WTC11 (cell line): ENCODE data around the gene RSPRY1. TPM values are rescaled to one million over a fixed set of nuclear protein-coding genes. Genes with fewer than 3 reads are reported as not detected.

Experiments
- ATAC-seq: fragments of 200-7000 bp; cut with Tn5 transposase; 2 replicates; pipeline ENCODE4 v1.10.0; 2021; ENCODE audit warnings: mild to moderate bottlenecking, moderate library complexity
- CTCF ChIA-PET: fragments of 300-600 bp; sonication (Branson Sonifier 250); formaldehyde crosslinking; loops from one replicate; lab custom pipeline; 2021; ENCODE audit warnings: antibody characterized with exemption; lab: Charles Lee
- POLR2A ChIA-PET: fragments of 350-600 bp; sonication (Branson Sonifier 250); formaldehyde crosslinking; loops from one replicate; lab custom pipeline; 2021; ENCODE audit warnings: antibody characterized with exemption; lab: Charles Lee
- DNase-seq: peaks from one replicate; pipeline ENCODE4 v3.0.0; 2021; ENCODE audit warnings: low spot score
- H3K27ac Mint-ChIP-seq: 2 replicates; pipeline ENCODE4 v1.8.0; 2021; ENCODE audit warnings: mixed read lengths
- H3K27me3 Mint-ChIP-seq: 2 replicates; pipeline ENCODE4 v1.8.0; 2021; ENCODE audit warnings: low read depth, mild to moderate bottlenecking, moderate library complexity, mixed read lengths
- H3K36me3 Mint-ChIP-seq: 2 replicates; pipeline ENCODE4 v1.8.0; 2021; ENCODE audit warnings: mixed read lengths
- H3K4me1 Mint-ChIP-seq: 2 replicates; pipeline ENCODE4 v1.8.0; 2022; ENCODE audit warnings: mixed read lengths
- H3K4me3 Mint-ChIP-seq: 2 replicates; pipeline ENCODE4 v1.8.0; 2021; ENCODE audit warnings: mild to moderate bottlenecking, moderate library complexity, mixed read lengths
- H3K9me3 Mint-ChIP-seq: 2 replicates; pipeline ENCODE4 v1.8.0; 2021; ENCODE audit warnings: mixed read lengths
- EMX1 ChIP-seq: fragments of 250-450 bp; sonication (Bioruptor Pico); IDR thresholded peaks from 2 replicates; pipeline ENCODE4 v1.8.0; 2021; ENCODE audit warnings: mild to moderate bottlenecking
- ESRRA ChIP-seq: sonication (generic); formaldehyde crosslinking; IDR thresholded peaks from 2 replicates; pipeline ENCODE4 v1.8.1; 2022; ENCODE audit warnings: mild to moderate bottlenecking, missing genetic modification reagents, borderline replicate concordance
- ETV6 ChIP-seq: sonication (generic); formaldehyde crosslinking; IDR thresholded peaks from 2 replicates; pipeline ENCODE4 v1.8.1; 2022; ENCODE audit warnings: mild to moderate bottlenecking, missing genetic modification reagents
- FOXP1 ChIP-seq: sonication (generic); formaldehyde crosslinking; IDR thresholded peaks from 2 replicates; pipeline ENCODE4 v1.8.0; 2022; ENCODE audit warnings: missing genetic modification reagents, mild to moderate bottlenecking, moderate library complexity, borderline replicate concordance
- GABPB1 ChIP-seq: sonication (generic); formaldehyde crosslinking; IDR thresholded peaks from 2 replicates; pipeline ENCODE4 v1.8.1; 2023; ENCODE audit warnings: mild to moderate bottlenecking, missing genetic modification reagents
- GRHL2 ChIP-seq: fragments of 250-450 bp; sonication (Bioruptor Pico); IDR thresholded peaks from 2 replicates; pipeline ENCODE4 v1.8.0; 2022; ENCODE audit warnings: mild to moderate bottlenecking, moderate library complexity; ENCODE audit not compliant: insufficient replicate concordance, severe bottlenecking
- GTF2I ChIP-seq: fragments of 250-450 bp; sonication (Bioruptor Pico); conservative IDR thresholded peaks from 2 replicates; pipeline ENCODE4 v1.4.0; 2021; ENCODE audit warnings: mild to moderate bottlenecking
- HMGA2 ChIP-seq: fragments of 250-450 bp; sonication (Bioruptor Pico); IDR thresholded peaks from 2 replicates; pipeline ENCODE4 v1.4.0; 2021; ENCODE audit warnings: mild to moderate bottlenecking, moderate library complexity
- JAZF1 ChIP-seq: fragments of 250-450 bp; sonication (Bioruptor Pico); IDR thresholded peaks from 2 replicates; pipeline ENCODE4 v1.9.0; 2021; ENCODE audit warnings: moderate library complexity, mild to moderate bottlenecking, inconsistent platforms
- JUN ChIP-seq: sonication (generic); formaldehyde crosslinking; IDR thresholded peaks from 2 replicates; pipeline ENCODE4 v1.8.0; 2023; ENCODE audit warnings: mild to moderate bottlenecking, missing genetic modification reagents
- MYBL2 ChIP-seq: sonication (generic); formaldehyde crosslinking; IDR thresholded peaks from 2 replicates; pipeline ENCODE4 v1.8.1; 2023; ENCODE audit warnings: mild to moderate bottlenecking, moderate library complexity, missing genetic modification reagents
- NFYB ChIP-seq: sonication (generic); formaldehyde crosslinking; conservative IDR thresholded peaks from 2 replicates; pipeline ENCODE4 v1.8.0; 2022; ENCODE audit warnings: low read depth, missing genetic modification reagents
- NR2C2 ChIP-seq: sonication (generic); formaldehyde crosslinking; IDR thresholded peaks from 2 replicates; pipeline ENCODE4 v1.8.0; 2022; ENCODE audit warnings: mild to moderate bottlenecking, missing genetic modification reagents
- RORB ChIP-seq: fragments of 250-450 bp; sonication (Bioruptor Pico); IDR thresholded peaks from 2 replicates; pipeline ENCODE4 v1.9.0; 2021; ENCODE audit warnings: mild to moderate bottlenecking
- SMAD4 ChIP-seq: sonication (generic); formaldehyde crosslinking; IDR thresholded peaks from 2 replicates; pipeline ENCODE4 v1.8.0; 2022; ENCODE audit warnings: mild to moderate bottlenecking, missing genetic modification reagents
- SOX15 ChIP-seq: fragments of 250-450 bp; sonication (Bioruptor Pico); IDR thresholded peaks from 2 replicates; pipeline ENCODE4 v1.9.0; 2021; ENCODE audit warnings: mild to moderate bottlenecking
- TEAD1 ChIP-seq: sonication (generic); formaldehyde crosslinking; IDR thresholded peaks from 2 replicates; pipeline ENCODE4 v1.8.0; 2022; ENCODE audit warnings: mild to moderate bottlenecking, missing genetic modification reagents
- ZNF232 ChIP-seq: sonication (generic); formaldehyde crosslinking; IDR thresholded peaks from 2 replicates; pipeline ENCODE4 v1.8.0; 2022; ENCODE audit warnings: mild to moderate bottlenecking, missing genetic modification reagents
- total RNA-seq: library from RNA; stranded (reverse); gene quantifications from 3 replicates; pipeline ENCODE4 v1.2.3, GENCODE V29; 2021
- TF ChIP-seq, protein P1 (sequence below): sonication (generic); formaldehyde crosslinking; IDR thresholded peaks from 2 replicates; pipeline ENCODE4 v1.8.0; 2022; ENCODE audit warnings: mild to moderate bottlenecking, missing genetic modification reagents
- TF ChIP-seq, protein P2 (sequence below): sonication (generic); formaldehyde crosslinking; IDR thresholded peaks from 2 replicates; pipeline ENCODE4 v1.8.0; 2022; ENCODE audit warnings: mild to moderate bottlenecking, missing genetic modification reagents
- TF ChIP-seq, protein P3 (sequence below): sonication (generic); formaldehyde crosslinking; IDR thresholded peaks from 2 replicates; pipeline ENCODE4 v1.8.1; 2023; ENCODE audit warnings: mild to moderate bottlenecking, missing genetic modification reagents, moderate library complexity
- TF ChIP-seq, protein P4 (sequence below): sonication (generic); formaldehyde crosslinking; IDR thresholded peaks from 2 replicates; pipeline ENCODE4 v1.8.1; 2022; ENCODE audit warnings: mild to moderate bottlenecking, missing genetic modification reagents, moderate library complexity, borderline replicate concordance
- TF ChIP-seq, protein P5 (sequence below): sonication (generic); formaldehyde crosslinking; IDR thresholded peaks from 2 replicates; pipeline ENCODE4 v1.8.0; 2022; ENCODE audit warnings: mild to moderate bottlenecking, missing genetic modification reagents
- TF ChIP-seq, protein P6 (sequence below): fragments of 250-450 bp; sonication (Bioruptor Pico); IDR thresholded peaks from 2 replicates; pipeline ENCODE4 v1.8.0; 2021; ENCODE audit warnings: mild to moderate bottlenecking
- TF ChIP-seq, protein P7 (sequence below): sonication (generic); formaldehyde crosslinking; IDR thresholded peaks from 2 replicates; pipeline ENCODE4 v1.8.0; 2023; ENCODE audit warnings: mild to moderate bottlenecking, missing genetic modification reagents

RSPRY1 gene
- total RNA-seq, 1 experiment from 2014 or later = 26.8 TPM

DNA sequence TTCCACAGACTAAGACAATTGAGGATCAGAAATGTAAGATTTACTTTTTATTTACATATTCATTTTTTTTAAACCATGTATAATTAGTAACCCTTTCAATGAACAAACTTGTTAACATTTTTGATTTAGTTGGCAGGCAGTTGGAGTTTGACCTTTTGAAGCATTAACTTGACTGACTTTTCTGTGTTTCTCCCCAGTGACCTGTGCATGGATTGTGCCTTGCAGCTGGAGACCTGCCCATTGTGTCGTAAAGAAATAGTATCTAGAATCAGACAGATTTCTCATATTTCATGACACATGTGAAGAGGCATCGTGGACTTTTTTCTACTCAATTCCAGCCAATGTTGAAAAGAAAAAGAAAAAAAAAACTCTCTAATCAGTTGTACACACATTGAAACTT lies 52.6 kb downstream of the RSPRY1 start (continued):
- TF ChIP-seq, protein P1, sequence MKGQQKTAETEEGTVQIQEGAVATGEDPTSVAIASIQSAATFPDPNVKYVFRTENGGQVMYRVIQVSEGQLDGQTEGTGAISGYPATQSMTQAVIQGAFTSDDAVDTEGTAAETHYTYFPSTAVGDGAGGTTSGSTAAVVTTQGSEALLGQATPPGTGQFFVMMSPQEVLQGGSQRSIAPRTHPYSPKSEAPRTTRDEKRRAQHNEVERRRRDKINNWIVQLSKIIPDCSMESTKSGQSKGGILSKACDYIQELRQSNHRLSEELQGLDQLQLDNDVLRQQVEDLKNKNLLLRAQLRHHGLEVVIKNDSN (CRISPR knock-in tag) = no peak
- TF ChIP-seq, protein P2, sequence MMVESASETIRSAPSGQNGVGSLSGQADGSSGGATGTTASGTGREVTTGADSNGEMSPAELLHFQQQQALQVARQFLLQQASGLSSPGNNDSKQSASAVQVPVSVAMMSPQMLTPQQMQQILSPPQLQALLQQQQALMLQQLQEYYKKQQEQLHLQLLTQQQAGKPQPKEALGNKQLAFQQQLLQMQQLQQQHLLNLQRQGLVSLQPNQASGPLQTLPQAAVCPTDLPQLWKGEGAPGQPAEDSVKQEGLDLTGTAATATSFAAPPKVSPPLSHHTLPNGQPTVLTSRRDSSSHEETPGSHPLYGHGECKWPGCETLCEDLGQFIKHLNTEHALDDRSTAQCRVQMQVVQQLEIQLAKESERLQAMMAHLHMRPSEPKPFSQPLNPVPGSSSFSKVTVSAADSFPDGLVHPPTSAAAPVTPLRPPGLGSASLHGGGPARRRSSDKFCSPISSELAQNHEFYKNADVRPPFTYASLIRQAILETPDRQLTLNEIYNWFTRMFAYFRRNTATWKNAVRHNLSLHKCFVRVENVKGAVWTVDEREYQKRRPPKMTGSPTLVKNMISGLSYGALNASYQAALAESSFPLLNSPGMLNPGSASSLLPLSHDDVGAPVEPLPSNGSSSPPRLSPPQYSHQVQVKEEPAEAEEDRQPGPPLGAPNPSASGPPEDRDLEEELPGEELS (CRISPR knock-in tag) = no peak
- TF ChIP-seq JAZF1 = no peak
- no peak for TF ChIP-seq ZNF232
- TF ChIP-seq MYBL2 (CRISPR knock-in tag) = no peak
- no peak for TF ChIP-seq SMAD4 (CRISPR knock-in tag)
- TF ChIP-seq, all 79 proteins: peak for 0

DNA sequence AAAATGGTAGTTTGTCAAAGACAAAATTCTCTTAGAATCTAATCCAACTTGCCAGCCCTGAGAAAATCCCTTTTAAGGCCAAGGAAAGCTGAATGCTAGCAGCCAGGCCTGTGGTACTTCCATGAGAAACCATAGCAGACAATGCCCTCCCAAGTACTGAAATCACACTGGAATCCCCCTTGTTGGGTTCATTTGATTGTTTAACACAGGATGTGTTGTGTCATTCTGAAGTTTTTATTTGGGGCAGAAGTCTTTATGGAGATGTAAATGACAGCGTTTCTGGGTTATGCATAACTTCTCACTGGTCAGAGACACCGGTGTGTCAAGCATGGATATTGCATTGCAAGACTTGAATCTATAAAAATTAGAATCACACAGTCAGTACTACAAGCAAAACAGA lies 53.0 kb downstream of the RSPRY1 start:
- H3K4me1 Mint-ChIP-seq = no peaks in the 10 kb centered on the region
- H3K36me3 Mint-ChIP-seq = peaks cover 28% of the 10 kb centered on the region
- no peaks in the 10 kb centered on the region; the same call in 1 of the 2 replicates for H3K27me3 Mint-ChIP-seq
- CTCF ChIA-PET = no interaction called here
- no peaks in the 10 kb centered on the region for H3K9me3 Mint-ChIP-seq
- no peak for TF ChIP-seq ESRRA (CRISPR knock-in tag)
- TF ChIP-seq, protein P3, sequence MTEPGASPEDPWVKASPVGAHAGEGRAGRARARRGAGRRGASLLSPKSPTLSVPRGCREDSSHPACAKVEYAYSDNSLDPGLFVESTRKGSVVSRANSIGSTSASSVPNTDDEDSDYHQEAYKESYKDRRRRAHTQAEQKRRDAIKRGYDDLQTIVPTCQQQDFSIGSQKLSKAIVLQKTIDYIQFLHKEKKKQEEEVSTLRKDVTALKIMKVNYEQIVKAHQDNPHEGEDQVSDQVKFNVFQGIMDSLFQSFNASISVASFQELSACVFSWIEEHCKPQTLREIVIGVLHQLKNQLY = no peak
- no peak for TF ChIP-seq GABPB1
- no peak for TF ChIP-seq RORB (CRISPR knock-in tag)
- TF ChIP-seq, all 79 proteins: peak for 0
- no peak overlapping the region for H3K27ac Mint-ChIP-seq
- DNase-seq (no peak), ATAC-seq (no peak)
- H3K4me3 Mint-ChIP-seq = no peak overlapping the region
- POLR2A ChIA-PET = no interaction called here

DNA sequence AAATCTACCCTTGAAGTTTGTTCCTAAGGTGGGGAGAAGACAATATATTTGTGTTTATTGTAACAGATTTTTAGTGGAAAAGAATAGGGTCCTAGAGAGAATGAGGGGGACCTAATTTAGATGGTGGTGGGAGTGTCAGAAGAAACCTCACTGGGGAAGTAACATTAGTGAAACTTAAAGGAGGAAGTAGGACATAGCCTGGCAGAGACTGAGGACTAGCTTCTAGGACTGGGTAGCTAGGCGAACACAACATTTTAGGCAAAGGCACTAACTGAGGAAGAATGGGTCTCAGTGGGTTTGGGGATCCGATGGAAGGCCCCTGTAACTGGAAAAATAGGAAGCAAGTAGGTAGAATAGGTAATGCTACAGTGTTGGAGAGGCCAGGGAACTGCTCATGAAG lies 54.7 kb downstream of the RSPRY1 start:
- Mint-ChIP-seq H3K36me3 (peaks cover 22% of the 10 kb centered on the region), H3K9me3 (no peaks in the 10 kb centered on the region), H3K4me3 (no peak overlapping the region), H3K4me1 (peaks cover 9% of the 10 kb centered on the region), H3K27ac (no peak overlapping the region), H3K27me3 (no peaks in the 10 kb centered on the region; the same call in 1 of the 2 replicates)
- CTCF ChIA-PET = interaction anchor here (0.5 kb wide), 1 partner anchor 323 kb away, joined by 3 read pairs; no protein-coding TSS in a partner anchor
- DNase-seq = no peak
- POLR2A ChIA-PET = no interaction called here
- TF ChIP-seq, protein P4, sequence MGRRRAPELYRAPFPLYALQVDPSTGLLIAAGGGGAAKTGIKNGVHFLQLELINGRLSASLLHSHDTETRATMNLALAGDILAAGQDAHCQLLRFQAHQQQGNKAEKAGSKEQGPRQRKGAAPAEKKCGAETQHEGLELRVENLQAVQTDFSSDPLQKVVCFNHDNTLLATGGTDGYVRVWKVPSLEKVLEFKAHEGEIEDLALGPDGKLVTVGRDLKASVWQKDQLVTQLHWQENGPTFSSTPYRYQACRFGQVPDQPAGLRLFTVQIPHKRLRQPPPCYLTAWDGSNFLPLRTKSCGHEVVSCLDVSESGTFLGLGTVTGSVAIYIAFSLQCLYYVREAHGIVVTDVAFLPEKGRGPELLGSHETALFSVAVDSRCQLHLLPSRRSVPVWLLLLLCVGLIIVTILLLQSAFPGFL (CRISPR knock-in tag) = no peak
- TF ChIP-seq HMGA2 (CRISPR knock-in tag) (no peak), SOX15 (CRISPR knock-in tag) (no peak), EMX1 (CRISPR knock-in tag) (no peak), NR2C2 (no peak), GTF2I (CRISPR knock-in tag) (no peak), ETV6 (CRISPR knock-in tag) (no peak), NFYB (CRISPR knock-in tag) (no peak)
- no peak for ATAC-seq

DNA sequence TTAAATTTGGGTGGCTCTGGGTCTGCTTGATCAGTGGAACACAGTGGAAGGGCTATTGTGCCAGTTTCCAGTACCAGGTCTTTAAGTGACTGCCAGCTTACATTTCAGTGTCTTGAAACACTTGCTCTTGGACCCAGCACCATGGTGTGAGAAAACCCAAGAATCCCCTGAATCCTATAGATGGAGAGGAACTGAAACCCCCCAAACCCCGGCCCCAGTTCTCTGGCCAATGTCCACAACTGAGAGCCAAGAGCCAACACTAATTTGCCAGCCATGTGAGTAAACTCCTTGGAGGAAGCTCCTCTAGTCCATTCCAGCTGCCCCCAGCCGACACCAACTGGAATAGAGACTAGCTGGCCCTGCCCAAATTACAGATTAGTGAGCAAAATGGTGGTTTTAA lies 56.5 kb downstream of the RSPRY1 start:
- DNase-seq (no peak), ATAC-seq (no peak)
- H3K27me3 Mint-ChIP-seq = no peaks in the 10 kb centered on the region; the same call in 1 of the 2 replicates
- no peaks in the 10 kb centered on the region for H3K9me3 Mint-ChIP-seq
- ChIA-PET POLR2A (no interaction called here), CTCF (no interaction called here)
- no peak overlapping the region for H3K27ac Mint-ChIP-seq
- peaks cover 15% of the 10 kb centered on the region for H3K36me3 Mint-ChIP-seq
- H3K4me3 Mint-ChIP-seq = no peak overlapping the region
- H3K4me1 Mint-ChIP-seq = peaks cover 12% of the 10 kb centered on the region
- no peak for TF ChIP-seq TEAD1 (CRISPR knock-in tag)
- TF ChIP-seq FOXP1 (CRISPR knock-in tag) = no peak
- no peak for TF ChIP-seq GRHL2 (CRISPR knock-in tag)
- TF ChIP-seq, protein P5, sequence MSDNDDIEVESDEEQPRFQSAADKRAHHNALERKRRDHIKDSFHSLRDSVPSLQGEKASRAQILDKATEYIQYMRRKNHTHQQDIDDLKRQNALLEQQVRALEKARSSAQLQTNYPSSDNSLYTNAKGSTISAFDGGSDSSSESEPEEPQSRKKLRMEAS (CRISPR knock-in tag) = no peak
- TF ChIP-seq, protein P6, sequence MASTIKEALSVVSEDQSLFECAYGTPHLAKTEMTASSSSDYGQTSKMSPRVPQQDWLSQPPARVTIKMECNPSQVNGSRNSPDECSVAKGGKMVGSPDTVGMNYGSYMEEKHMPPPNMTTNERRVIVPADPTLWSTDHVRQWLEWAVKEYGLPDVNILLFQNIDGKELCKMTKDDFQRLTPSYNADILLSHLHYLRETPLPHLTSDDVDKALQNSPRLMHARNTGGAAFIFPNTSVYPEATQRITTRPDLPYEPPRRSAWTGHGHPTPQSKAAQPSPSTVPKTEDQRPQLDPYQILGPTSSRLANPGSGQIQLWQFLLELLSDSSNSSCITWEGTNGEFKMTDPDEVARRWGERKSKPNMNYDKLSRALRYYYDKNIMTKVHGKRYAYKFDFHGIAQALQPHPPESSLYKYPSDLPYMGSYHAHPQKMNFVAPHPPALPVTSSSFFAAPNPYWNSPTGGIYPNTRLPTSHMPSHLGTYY (CRISPR knock-in tag) = no peak
- TF ChIP-seq, protein P7, sequence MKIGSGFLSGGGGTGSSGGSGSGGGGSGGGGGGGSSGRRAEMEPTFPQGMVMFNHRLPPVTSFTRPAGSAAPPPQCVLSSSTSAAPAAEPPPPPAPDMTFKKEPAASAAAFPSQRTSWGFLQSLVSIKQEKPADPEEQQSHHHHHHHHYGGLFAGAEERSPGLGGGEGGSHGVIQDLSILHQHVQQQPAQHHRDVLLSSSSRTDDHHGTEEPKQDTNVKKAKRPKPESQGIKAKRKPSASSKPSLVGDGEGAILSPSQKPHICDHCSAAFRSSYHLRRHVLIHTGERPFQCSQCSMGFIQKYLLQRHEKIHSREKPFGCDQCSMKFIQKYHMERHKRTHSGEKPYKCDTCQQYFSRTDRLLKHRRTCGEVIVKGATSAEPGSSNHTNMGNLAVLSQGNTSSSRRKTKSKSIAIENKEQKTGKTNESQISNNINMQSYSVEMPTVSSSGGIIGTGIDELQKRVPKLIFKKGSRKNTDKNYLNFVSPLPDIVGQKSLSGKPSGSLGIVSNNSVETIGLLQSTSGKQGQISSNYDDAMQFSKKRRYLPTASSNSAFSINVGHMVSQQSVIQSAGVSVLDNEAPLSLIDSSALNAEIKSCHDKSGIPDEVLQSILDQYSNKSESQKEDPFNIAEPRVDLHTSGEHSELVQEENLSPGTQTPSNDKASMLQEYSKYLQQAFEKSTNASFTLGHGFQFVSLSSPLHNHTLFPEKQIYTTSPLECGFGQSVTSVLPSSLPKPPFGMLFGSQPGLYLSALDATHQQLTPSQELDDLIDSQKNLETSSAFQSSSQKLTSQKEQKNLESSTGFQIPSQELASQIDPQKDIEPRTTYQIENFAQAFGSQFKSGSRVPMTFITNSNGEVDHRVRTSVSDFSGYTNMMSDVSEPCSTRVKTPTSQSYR = no peak
- no peak for TF ChIP-seq JUN (CRISPR knock-in tag)
